Endothelial cell of hepatic sinusoid (primary cell): Measurements from ENCODE around the gene SLIT3.

Experiments
- in situ Hi-C: cut with HindIII; loops from 2 replicates; pipeline ENCODE4 v1.10.0; 2017; ENCODE audit warnings: low sequenced_read_pairs

SLIT3 gene

DNA sequence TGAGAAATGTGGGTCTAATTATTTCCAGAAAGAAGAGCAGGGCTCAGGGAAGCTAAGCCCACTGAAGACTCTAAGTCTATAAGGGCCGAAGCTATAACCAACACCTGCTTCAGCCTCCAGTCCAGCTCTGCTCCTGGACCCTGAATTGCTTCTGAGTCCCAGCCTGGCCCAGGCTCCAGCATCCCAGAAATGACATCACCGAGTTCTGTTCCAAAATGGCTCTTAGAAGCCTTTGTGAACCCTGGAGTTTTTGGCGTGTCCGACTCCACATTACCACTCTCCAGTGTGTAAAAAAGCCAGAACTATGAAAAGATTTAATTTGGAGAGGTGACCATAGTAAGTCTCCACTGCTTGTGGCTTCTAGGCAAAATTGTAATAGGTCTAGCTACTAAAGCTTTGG, 289.9 kb downstream of the SLIT3 start:
- in situ Hi-C loops: loop anchor here (5.0 kb wide), 1 partner anchor 89 kb away; no protein-coding TSS in a partner anchor

GRCh38 chr5:169009123-169009522, 291.8 kb downstream of the SLIT3 start:
- in situ Hi-C loops: no loop called here

DNA sequence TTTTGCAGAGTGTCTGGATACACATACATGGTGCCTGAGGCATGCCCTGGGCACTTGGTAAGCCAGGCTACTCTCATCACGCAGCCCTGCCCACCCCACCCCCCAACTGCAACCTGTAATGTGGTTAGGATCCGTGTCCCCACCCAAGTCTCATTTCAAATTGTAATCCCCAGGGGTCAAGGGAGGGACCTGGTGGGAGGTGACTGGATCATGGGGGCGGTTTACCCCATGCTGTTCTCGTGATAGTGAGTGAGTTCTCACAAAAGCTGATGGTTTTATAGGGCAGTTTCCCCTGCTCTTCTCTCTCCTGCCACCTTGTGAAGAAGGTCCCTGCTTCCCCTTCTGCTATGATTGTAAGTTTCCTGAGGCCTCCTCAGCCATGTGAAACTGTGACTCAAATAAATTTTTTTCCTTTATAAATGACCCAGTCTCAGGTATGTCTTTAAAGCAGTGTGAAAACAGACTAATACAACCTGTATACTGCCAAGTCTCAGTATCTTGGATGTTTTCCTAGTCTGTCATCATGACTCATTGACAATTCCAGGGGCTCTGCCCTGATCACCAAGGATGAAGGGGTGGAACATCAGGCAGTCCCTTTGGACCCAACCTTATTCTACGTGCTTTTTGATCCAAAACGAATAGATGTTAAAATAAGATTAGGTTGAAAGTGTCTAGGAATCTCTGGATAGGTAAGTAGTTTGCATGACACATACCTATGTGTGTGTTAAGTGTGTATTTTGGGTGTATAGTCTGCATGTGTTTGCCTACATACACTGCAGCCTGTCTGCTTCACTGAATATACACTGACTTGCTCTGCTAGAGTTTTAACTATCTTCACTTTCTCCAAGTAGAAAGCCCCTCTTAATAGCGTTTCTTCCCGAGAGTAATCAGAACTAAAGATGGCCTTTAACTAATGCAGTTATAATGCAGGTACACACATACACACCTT, 293.8 kb downstream of the SLIT3 start:
- in situ Hi-C loops: no loop called here

DNA sequence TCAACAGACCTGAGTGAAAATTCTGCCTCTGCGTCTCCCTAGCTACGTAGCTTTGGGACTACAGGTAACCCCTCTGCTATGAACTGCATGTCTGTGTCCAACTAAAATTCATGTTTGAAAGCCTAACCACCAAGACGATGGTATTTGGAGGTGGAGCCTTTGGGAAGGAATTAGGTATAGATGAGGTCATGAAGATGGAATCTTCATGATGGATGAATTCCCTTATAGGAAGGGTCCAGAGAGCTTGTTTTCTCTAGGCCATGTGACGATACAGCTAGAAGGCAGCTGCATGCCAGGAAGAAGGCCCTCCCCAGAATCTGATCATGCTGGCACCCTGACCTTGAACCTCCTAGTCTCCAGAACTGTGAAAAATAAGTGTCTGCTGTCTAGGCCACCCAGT, 296.4 kb downstream of the SLIT3 start:
- in situ Hi-C loops: no loop called here

GRCh38 chr5:169003721-169004541, 297.0 kb downstream of the SLIT3 start:
- in situ Hi-C loops: no loop called here

DNA sequence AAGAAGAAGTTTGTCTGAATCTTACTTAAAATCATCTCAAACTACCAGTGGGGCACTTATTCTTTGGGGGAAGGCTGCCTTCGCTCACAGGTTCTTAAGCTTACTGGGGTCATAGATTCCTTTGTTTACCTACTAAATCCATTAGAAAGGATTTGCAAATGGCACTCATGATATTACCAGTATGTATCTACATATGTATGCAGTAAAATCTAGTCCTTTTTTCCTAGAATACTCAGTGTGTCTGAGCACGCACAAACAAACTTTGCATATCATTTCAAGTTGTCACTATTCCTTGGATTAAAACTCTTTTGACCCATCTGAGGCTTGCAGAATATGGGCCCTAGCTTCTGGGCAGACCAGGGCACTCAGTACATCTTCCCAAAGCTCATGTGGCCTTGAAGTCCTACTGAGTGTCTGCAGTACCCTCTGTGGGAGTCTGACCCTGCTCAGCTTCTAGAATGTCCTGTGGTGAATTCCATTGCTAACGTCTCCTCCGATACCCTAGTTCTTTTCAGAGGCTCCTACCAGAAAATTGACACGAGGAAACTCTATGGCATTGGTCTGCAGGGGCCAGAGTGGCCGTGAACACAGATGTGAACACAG, 297.9 kb downstream of the SLIT3 start:
- in situ Hi-C loops: no loop called here

- in situ Hi-C loops: no loop called here
These were observed 299.5 kb downstream of the SLIT3 start for GRCh38 chr5:169001394-169001793.

GRCh38 chr5:168995024-168995423, 305.9 kb downstream of the SLIT3 start:
- in situ Hi-C loops: no loop called here

- in situ Hi-C loops: no loop called here
These were observed 308.3 kb downstream of the SLIT3 start for GRCh38 chr5:168992687-168993086.

DNA sequence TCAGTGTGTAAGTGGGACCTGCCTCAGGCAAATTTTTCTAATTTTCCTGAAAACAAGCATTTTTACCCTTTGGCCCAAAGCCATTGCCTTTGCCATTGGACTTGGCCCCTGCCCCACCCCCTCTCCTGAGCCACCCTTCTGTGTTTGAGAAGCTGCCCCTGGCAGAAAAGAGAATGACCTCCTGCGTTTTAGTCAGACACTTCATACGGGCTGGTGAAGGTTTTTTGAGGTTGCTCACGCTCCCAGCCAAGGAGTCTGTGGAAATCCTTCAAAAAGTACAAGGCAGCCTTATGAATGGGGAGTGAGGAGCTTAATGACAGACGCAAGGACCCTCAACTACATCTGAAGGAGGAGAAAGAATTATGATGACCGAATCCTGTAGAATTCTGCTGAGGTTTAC, 308.9 kb downstream of the SLIT3 start:
- in situ Hi-C loops: no loop called here

GRCh38 chr5:168991311-168991710, 309.6 kb downstream of the SLIT3 start:
- in situ Hi-C loops: no loop called here

GRCh38 chr5:168990679-168991078, 310.3 kb downstream of the SLIT3 start:
- in situ Hi-C loops: no loop called here

GRCh38 chr5:168989731-168990505, 311.0 kb downstream of the SLIT3 start:
- in situ Hi-C loops: no loop called here

DNA sequence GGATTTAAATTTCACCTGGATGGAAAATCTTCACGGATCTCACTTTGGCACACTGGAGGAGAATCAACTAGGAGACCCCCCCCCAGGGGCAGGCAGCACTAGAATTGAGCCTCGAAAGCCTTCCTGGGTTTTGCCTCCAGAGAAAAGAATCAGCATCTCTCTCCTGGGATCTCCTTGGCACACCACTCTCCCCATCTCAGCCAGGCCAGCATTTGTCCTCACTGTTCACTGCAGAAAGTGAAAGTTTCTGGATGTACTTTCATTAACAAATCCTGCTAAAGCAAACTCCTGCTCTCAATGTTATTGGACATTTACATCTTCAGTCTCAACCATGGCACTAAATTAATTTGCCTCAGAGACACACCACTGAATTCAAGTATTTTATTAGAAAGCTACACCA, 312.2 kb downstream of the SLIT3 start:
- in situ Hi-C loops: no loop called here

DNA sequence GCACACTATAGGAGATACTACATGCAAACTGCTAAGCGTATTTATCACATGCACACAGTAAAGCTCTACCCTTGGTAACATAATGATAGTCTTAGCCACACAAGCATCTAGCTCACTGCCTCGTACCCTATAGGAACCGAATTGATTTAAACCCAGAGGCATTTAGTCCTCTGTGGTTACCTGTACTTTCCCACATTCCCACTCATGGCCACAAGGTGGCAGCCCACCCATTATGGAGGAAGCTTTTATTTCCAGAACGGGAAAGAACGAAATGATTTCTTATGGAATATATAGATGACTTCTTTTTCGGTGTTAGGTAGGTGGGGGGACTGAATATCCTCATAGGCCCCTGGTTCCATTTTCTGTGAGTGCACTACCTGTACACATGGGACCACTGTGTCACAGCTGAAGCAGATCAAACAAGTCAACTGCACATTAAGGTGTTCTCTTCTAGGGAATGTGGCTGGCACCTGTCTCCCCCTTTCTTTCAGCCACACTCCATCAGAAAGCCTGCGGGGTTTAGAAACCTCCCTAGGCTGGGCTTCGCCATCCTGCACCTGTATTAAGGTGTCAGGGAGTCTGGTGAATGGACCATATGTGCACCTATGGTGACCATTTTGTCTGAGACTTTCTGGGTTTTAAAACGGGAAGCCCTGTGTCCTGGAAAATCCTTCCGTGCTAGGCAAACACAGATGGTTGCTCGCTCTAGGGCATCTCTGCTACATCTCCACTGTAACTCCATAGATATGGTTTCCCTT, 313.2 kb downstream of the SLIT3 start:
- in situ Hi-C loops: no loop called here

DNA sequence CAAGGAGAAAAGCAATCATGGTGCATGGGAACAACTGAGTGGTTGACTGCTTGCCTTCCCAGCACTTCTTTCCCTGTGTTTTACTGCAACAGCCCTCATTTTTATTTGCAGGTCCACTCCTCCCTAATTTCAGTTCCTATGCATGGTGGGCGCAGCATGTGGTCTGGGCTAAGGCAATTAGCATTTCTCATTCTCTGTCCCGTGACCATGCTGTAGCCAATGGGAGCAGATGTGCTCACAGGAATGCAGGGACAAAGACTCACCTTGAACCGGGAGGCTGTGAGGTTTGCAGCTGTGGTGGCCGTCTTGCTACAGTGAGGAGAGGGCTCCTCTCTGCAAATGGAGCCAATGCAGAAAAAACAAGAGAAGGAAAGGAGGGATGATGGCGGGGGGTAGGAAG, 315.5 kb downstream of the SLIT3 start:
- in situ Hi-C loops: no loop called here

DNA sequence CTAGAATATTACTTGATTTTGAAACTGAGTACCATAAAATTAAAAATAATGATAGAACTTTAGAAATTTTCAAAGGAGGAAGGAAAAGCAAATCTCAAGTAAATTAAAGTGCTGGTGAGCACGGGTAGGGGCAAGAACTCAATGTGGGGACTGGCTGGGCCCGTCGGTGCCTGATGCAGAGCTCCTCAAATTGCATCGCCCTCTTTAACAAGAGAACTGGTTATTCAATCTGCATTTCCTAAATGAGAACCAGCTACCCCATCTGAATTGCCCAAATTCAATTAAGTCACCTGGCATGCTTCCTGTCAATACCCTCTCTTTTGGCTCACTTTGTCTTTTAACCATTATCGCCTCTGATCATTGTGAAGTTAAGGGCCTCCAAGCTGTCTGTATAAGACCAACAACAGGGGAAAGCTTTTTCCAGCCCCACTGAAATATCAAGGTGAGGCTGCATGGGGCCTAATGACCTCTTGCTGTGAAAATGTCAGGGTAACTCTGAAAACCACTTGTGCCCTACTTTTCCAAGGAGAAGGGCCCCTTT, 316.7 kb downstream of the SLIT3 start:
- in situ Hi-C loops: no loop called here

- in situ Hi-C loops: no loop called here
These were observed 321.8 kb downstream of the SLIT3 start for GRCh38 chr5:168979135-168979534.

- in situ Hi-C loops: no loop called here
These were observed 322.4 kb downstream of the SLIT3 start for GRCh38 chr5:168978500-168978899.

DNA sequence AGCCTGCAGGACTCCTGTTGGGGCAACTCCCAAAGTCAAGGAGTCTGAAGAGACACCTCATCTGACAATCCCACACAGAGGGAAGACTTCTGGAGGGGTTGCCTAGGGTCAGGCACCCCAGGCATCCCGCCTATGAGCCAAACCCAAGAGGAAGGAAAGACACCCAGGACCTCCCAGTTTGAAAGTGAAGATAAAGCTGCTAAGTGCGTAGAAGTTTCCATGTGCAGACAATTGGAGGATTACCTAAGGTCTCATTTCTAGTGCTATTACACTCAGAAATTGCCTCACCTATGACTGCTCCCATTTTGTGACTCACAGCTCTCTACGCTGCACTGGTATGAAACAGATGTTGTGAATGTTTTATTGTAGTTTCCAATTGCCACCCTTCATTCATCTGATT, 322.9 kb downstream of the SLIT3 start:
- in situ Hi-C loops: no loop called here
